SU-DHL-6 (cell line): Measurements from ENCODE around the gene SLN.

Experiments used
- CTCF ChIP-seq: fragments of 200-600 bp; sonication (generic); IDR thresholded peaks from one replicate; pipeline ENCODE4 v1.5.1; 2017; ENCODE audit warnings: antibody characterized with exemption, mild to moderate bottlenecking, low read length, moderate library complexity; ENCODE audit not compliant: insufficient read depth, poor library complexity, severe bottlenecking
- EZH2phosphoT487 ChIP-seq: fragments of 200-600 bp; sonication (generic), shearing (Covaris generic); conservative IDR thresholded peaks from 2 replicates; pipeline ENCODE4 v1.6.1; 2018; ENCODE audit warnings: mild to moderate bottlenecking, antibody characterized with exemption, low read length, moderate library complexity, mixed read lengths

- TF ChIP-seq CTCF (no peak), EZH2phosphoT487 (no peak)
These were observed 20.3 kb upstream of the SLN start for GRCh38 chr11:107731941-107732688.
